DMS53 treated with DMSO at 0.1 percent for 48 hours (cell line): ENCODE data around the gene WIPI1.
"Not testable (repeated sequence)": the region's sequence is repeated elsewhere in the genome, so short reads cannot be mapped to it uniquely, and the experiment has no call there.

Experiments used
- DNase-seq: peaks from one replicate; lab custom pipeline; 2025; ENCODE audit not compliant: unreplicated experiment; lab: John Stamatoyannopoulos, UW

WIPI1 gene

DNA sequence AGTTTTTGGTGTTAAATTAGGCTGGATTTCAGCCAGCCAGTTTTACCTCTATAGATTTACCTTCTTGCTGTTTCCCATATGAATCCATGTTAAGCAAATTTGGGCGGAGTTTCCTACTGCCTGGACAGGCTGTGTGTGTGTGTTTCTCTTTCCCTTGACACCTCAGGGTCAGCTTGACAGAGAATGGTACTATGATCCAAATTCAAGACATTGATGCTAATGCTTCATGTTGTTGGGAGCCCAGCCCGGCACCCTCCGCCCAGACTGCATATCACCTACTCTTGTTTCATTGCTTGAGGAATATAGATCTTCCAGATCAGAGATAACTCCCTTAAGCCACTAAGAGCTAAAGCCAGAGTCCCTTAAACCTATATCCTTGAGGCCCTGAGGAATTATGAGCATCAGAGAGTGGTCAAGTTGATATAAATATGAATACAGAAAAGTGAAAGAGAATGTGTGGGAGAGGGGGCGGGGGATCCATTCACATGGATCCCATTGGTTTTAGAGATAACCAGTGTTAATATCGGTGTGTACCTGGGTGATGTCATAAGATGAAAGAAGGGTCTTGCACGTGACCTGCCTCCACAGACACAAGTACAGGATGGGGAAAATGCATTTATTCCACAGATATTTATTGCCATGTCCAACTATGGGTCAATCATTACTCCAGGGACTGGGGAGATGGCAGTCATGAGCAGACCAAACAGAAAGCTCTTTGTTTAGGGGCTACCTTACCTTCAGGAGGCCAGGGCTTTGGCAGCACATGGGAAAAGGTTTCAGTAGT, 69.7 kb downstream of the WIPI1 start:
- no peak for DNase-seq

DNA sequence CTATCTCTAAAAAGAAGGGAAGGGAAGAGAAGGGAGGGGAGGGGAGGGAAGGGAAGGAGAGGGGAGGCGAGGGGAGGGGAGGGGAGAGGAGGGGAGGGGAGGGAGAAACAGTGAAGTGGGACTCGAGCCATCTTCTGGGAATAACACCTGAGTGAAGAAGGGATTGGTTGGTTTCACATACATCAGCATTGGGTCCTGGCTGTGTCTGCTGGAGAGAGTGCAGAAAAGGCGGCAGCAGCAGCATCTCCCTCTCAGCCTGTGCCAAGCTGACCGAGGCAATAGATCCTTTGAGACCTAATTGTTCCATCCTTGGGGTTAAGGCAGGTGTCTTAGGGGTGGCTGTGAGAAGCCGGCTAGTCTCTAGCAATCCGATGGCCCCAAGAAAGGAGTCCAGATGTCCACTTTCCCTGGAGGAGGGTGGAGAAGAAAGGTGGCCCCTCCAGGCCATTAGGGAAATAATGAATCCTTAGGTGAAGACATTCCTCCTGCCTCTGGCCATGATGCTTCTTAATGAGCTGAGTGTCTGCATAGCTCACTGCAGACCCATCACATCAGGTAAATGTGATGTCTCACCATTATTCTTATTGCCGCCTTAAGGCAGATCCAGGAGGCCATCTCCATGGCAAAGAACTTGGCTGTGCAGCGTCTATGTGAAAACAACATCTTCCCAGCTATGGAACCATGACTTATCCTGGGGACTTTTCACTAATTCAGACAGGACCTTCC, 71.6 kb downstream of the WIPI1 start:
- DNase-seq = no peak

DNA sequence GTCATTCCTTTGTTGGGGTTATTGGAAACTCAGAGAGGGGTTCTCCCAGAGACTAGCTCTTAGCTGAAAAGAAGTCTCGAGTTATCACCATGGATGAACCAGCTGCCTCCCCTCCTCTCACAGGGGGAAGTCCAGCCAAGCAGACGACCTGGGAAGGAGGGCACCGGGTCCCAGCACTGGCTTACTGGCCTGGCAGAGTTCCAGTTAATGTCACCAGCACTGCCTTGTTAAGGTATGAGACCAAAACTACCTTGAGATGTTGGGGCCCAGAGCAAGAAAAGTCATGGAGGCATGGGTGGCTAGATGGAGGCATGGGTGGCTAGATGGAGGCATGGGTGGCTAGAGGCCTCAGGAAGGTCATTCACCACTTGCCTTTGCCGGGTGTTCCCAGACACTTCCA, 72.4 kb downstream of the WIPI1 start:
- DNase-seq = no peak

DNA sequence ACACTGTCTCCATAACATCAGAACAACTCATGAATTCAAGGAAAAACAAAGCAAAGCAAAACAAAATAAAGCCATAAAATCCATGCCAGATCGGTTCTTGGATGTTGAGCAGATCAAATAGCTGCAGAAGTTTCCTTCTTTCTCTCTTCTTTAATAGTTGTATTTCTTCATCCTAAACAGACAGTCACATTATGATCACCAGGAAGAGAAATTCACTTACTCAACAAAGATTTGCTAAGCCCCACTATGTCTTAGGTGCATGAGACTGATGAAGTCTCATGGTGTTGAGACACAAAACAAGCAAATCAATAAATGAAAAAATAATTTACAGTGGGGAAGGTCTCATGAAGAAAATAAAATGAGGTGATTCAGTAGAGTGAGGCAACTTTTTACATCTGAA, 72.8 kb downstream of the WIPI1 start:
- DNase-seq = no peak

DNA sequence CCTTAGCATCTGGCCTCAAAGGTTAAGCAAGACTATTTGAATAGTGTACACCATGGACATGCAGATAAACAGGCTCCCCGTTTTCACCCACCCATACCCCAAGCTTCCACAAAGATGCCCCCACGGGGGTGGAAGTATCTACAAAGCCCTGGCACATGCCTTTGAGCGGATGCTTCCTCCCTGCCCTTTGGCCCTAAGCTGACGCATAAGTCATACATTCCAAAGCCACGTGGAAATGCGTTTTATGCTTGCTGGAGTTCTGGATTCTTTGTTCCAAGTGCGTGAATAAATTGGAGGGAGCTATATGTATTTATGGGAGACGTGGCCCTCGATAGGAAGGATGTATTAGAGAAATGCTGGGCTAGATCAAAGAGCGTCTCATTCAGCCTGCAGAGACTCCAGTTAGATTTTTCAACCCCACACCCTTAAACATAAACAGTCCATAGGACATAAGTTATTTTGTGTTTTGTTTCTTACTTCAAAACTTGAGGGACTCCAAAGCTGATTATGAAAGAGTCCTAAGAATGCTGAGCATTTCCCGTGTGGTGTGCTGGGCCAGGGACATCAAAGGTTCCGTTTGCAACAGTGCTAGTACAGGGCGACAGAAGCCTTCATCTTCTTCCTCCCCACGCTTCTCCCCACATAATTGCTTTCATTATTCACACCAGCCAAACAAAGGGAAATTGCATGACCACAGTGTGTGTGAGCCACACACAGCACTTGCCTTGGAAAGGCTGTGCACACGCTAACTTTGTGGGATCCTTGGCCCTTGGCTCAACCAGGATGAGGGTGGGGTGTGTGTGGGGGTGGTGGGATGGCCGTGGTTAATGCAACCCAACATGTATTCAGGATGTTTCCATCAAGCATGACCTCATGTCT, 73.6 kb downstream of the WIPI1 start:
- DNase-seq = no peak

DNA sequence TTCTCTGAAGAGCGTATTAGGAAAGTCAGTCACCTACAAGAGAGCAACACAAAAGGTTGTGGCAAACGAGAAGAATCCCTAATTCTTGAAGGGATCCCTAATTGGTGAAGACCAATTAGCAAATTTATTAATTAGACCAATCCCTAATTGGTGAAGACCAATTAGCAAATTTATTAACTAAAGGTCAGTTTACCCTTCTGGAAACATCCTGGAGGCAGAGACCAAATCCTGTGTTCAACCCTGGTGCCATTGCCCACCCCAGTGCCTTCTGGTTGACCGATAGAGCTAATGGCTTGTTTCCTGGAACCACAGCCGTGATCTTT, 74.2 kb downstream of the WIPI1 start:
- DNase-seq = no peak

DNA sequence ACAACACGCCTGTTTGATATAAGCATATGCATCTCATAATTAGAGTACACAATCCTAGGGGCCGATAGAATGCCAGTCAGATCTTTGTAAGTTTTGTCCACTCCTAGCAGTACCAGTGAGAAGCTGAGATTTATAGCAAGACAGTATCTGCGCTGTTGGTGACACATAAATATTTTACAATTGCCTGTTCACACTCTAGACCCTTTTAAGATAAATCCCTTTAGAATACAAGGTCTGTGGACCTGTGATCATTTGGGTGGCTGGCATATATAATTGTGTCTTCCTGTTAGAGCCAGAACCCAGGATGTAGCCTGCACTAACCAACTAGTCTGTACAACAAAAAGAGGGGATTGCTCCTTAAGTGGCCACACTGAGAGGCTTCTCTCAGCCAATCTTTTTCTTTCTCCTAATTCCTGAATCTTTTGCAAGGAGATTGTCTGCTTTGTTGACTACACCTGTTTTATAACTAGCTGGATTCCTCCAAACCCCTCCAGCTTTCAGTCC, 74.7 kb downstream of the WIPI1 start:
- no peak for DNase-seq

DNA sequence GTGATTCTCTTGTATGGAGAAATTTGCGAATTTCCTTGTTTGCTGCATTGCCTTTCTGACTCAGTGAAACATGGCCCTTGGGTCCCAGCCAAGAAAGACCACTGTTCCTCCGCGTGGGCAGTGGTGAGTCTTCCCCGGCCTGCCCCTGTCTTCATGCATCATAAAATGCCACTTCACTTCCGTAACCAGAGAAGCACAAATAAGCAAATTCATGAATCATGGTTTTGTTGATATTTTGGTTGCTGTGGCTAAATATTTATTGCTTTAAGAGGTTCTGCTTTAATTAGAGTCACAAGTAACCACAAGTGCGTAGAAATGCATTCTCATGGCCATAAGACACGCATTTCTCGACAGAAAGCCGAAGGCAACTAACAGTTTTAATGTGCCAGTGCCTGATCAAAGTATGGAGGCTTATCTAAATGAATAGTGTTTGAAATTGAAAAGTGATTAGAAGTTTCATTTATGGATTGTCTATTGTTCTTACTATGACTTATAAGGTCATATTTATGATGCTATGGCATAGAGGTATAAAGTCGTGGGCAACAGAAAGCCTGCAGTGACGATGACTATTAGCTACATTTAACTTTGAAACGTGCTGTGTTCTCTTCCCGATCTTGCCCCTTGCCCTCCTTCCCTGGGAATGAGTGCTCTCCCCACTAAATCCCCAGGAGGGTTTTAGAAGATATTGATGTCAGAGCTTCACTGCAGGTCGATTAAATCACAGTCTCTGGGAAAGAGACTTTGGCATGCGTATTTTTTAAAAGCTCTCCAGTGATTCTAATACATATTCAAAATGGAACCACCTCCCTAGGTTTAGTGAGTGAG, 76.0 kb downstream of the WIPI1 start:
- DNase-seq = peak; percentile 19

DNA sequence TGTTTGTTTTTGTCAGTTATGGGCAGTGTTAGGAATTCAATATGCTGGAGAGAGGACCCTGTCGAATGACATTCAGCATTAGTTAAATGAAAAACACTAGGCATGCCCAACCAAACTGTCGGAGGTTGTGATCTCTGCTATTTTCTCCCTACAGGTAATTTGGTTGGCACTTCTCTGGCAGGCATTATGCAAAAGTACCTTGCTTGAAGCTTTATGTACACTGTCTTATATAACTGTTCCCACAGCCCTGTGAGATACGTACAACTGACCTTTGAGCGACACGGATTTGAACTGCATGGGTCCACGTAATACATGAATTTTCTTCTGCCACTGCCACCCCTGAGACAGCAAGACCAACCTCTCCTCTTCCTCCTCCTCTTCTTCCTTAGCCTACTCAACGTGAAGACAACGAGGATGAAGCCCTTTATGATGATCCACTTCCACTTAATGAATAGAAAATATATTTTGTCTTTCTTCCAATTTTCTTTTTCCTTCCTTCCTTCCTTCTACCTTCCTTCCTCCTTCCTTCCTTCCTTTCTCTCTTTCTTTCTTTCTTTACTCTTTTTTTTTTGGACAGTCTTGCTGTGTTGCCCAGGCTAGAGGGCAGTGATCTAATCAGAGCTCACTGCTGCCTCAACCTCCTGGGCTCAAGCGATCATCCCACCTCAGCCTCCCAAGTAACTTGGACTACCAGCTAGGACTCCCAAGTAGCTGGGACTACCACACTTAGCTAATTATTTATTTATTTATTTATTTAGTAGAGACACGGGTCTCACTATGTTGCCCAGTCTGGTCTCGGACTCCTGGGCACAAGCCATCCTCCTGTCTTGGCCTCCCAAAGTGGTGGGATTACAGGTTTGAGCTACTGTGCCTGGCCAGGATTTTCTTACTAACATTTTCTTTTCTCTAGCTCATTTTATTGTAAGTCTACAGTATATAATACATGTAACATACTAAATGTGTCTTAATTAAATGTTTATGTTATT, 77.3 kb downstream of the WIPI1 start:
- no peak for DNase-seq

DNA sequence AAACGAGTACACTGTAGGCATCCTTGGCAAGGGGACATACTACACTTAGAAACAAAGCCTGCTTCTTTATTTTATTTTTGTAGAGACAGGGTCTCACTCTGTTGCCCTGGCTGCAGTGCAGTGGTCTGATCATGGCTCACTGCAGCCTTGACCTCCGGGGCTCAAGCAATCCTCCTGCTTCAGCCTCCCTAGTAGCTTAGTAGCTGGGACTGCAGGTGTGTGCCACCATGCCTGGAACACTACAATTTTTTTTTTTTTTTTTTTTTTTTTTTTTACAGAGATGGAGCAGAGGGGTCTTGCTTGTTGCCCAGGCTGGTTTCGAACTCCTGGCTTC, 78.2 kb downstream of the WIPI1 start:
- DNase-seq = no peak

DNA sequence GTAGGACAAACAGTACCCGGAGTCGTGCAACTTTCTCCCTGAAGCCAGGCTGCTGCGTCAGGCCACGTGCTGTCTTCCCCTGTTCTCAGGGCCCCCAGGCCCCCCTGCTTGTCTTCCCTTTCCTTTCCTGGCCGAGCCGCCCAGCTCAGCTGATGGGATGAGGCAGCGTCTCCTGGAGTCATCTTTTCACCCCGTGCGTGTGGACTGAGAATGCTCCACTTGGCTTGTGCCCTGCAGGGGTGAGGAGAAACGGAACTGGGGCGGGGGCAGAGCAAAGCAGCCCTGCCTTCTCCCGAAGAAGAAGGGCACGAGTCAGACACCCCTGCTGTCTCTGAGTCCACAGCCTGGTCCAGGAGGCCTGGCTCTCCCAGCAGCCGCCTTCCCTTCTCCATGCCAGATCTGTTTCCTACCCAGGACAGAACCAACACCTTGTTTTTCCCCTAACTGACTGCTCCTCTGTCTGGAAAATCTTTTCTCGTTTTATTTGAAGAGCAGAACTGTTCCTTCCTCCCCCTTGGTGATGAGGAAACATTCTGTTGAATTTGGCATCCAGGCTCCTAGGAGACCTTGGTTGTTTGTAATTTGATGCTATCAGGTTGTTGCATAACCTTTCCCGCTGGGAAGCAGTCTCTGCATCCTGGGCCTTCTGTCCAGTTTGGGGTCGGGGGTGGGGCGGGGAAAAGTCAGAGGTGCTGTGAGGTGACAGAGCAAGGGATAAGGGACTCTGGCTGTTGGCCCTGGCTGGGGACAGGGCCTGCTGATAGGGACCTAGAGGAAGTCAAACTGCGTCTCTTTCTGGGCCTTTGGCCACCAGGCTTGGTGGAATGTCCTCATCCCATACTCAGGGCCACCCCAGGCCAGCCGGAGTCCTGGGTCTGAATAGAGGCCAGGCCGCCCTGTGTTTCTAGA, 78.8 kb downstream of the WIPI1 start:
- no peak for DNase-seq

DNA sequence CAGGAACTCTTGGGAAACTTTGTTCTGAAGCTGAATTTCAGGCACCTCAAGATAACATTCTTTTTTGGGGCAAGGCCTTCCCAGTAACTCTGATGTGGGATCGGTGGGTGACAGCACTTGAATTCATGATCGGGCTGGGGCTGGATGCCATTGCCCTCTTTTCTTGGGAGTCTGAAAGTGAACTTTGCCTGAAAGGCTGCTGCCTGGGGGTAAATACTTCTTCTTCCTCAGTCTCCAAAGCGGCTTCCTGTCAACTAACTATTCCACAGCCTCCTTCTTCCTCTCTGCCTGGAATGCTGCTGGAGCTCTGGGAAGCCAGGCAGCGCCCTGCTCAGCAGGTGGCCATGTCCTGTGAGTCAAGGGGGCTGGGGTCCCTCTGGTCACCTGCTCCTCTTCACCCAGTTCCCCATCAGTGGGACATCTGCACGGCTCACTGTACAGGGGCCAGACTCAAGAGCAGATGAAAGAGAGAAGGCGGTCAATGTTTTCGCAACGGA, 79.5 kb downstream of the WIPI1 start:
- DNase-seq = no peak

DNA sequence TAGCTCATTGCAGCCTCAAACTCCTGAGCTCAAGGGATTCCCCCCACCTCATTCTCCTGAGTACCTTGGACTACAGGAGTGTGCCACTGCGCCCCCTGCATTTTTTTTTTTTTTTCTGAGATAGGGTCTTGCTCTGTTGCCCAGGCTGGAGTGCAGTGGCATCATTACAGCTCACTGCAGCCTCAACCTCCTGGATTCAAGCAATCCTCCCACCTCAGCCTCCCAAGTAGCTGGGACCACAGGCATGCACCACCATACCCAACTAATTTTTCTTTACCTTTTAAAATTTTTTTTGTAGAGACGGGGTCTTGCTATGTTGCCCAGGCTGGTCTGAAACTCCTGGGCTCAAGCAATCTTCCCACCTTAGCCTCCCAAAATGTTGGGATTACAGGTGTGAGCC, 81.1 kb downstream of the WIPI1 start:
- DNase-seq = not testable (repeated sequence)

DNA sequence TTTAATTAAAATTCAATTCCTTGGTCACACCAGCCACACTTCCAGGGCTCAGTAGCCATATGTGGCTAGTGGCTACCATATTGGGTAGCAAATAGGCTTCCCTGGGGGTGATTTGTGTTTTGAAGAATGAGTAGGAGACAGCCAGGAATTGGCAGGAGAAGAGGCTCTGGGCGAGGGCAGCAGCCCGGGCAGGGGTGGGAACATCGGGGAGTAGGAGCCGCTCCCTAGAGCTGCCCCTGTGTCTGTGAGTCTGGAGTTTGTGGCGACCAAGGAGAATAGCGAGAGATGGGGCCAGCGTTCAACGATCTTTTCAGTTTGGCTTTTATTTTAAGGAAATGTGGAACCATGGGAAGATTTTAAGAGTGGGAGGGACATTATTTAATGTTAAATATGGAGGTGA, 81.7 kb downstream of the WIPI1 start:
- DNase-seq = no peak
